KMS-11 (cell line): ENCODE measurements around the gene NFKBIL1.

ENCODE experiments used
- H2AFZ ChIP-seq: fragments of 200-600 bp; sonication (generic); 2 replicates; pipeline ENCODE4 v1.6.1; 2016; ENCODE audit warnings: antibody characterized with exemption, mixed run types, low read depth
- H3K27ac ChIP-seq: fragments of 200-600 bp; sonication (generic); 2 replicates; pipeline ENCODE4 v1.6.1; 2016; ENCODE audit warnings: mild to moderate bottlenecking, mixed run types
- H3K27me3 ChIP-seq: fragments of 200-600 bp; sonication (generic); 2 replicates; pipeline ENCODE4 v1.6.1; 2017; ENCODE audit warnings: mild to moderate bottlenecking, low read depth, mixed run types, moderate library complexity; ENCODE audit not compliant: insufficient read depth
- H3K36me3 ChIP-seq: fragments of 200-600 bp; sonication (generic); 2 replicates; pipeline ENCODE4 v1.6.1; 2017; ENCODE audit warnings: mild to moderate bottlenecking, mixed run types; ENCODE audit not compliant: insufficient read depth
- H3K4me1 ChIP-seq: fragments of 200-600 bp; sonication (generic); 2 replicates; pipeline ENCODE4 v1.6.1; 2016; ENCODE audit warnings: mild to moderate bottlenecking, low read depth, mixed run types; ENCODE audit not compliant: poor library complexity, severe bottlenecking
- H3K4me2 ChIP-seq: fragments of 200-600 bp; sonication (generic); 2 replicates; pipeline ENCODE4 v1.7.0; 2016; ENCODE audit warnings: mild to moderate bottlenecking, mixed run types
- H3K4me3 ChIP-seq: fragments of 200-600 bp; sonication (generic); IDR thresholded peaks from 2 replicates; pipeline ENCODE4 v1.6.1; 2017; ENCODE audit warnings: low read depth, low read length, mixed read lengths; ENCODE audit not compliant: insufficient read depth
- H3K79me2 ChIP-seq: fragments of 200-600 bp; sonication (generic); 2 replicates; pipeline ENCODE4 v1.6.1; 2016; ENCODE audit warnings: low read depth, mixed run types; ENCODE audit not compliant: insufficient read depth
- H3K9ac ChIP-seq: fragments of 200-600 bp; sonication (generic); 2 replicates; pipeline ENCODE4 v1.6.1; 2016; ENCODE audit warnings: mild to moderate bottlenecking, mixed run types
- H4K20me1 ChIP-seq: fragments of 200-600 bp; sonication (generic); 2 replicates; pipeline ENCODE4 v1.6.1; 2016; ENCODE audit warnings: mild to moderate bottlenecking, mixed run types; ENCODE audit not compliant: insufficient read depth
- CTCF ChIP-seq: fragments of 200-600 bp; sonication (generic); conservative IDR thresholded peaks from 2 replicates; pipeline ENCODE4 v1.6.1; 2017; ENCODE audit warnings: low read depth, mild to moderate bottlenecking, antibody characterized with exemption, low read length, moderate library complexity, mixed read lengths

NFKBIL1 gene

GRCh38 chr6:31569861-31570536, 22.6 kb downstream of the NFKBIL1 start:
- Histone ChIP-seq H3K27me3 (peaks cover 53% of the 10 kb centered on the region), H3K4me2 (no peak overlapping the region), H3K9ac (no peak overlapping the region), H3K27ac (no peak overlapping the region), H3K4me3 (no peak overlapping the region), H3K4me1 (peaks cover 54% of the 10 kb centered on the region), H2AFZ (no peak overlapping the region), H4K20me1 (no peaks in the 10 kb centered on the region), H3K36me3 (no peaks in the 10 kb centered on the region), H3K79me2 (no peaks in the 10 kb centered on the region)
- TF ChIP-seq CTCF, result no peak

- H4K20me1 ChIP-seq, result no peaks in the 10 kb centered on the region
- peaks cover 47% of the 10 kb centered on the region for H3K4me1 ChIP-seq
- H3K4me2 ChIP-seq, result no peak within 1 kb of the TSS
- H3K79me2 ChIP-seq, result no peaks in the 10 kb centered on the region
- no peak within 1 kb of the TSS for H3K9ac ChIP-seq
- H3K4me3 ChIP-seq, result no peak within 1 kb of the TSS
- H3K27ac ChIP-seq, result no peak within 1 kb of the TSS
- H2AFZ ChIP-seq, result no peak within 1 kb of the TSS
- H3K27me3 ChIP-seq, result peaks cover 43% of the 10 kb centered on the region
- H3K36me3 ChIP-seq, result no peaks in the 10 kb centered on the region
- no peak for TF ChIP-seq CTCF
These were observed 24.9 kb downstream of the NFKBIL1 start, which contains the start of gene LTA for GRCh38 chr6:31572041-31572911. TSS of gene LTA (plus strand) at chr6:31572289. CDS start at chr6:31572743, 454 bp downstream.

- Histone ChIP-seq H3K36me3 (no peaks in the 10 kb centered on the region), H3K27me3 (peaks cover 55% of the 10 kb centered on the region), H3K27ac (no peak overlapping the region), H3K4me1 (peaks cover 35% of the 10 kb centered on the region), H3K79me2 (no peaks in the 10 kb centered on the region), H4K20me1 (no peaks in the 10 kb centered on the region), H2AFZ (no peak overlapping the region), H3K4me3 (no peak overlapping the region), H3K4me2 (no peak overlapping the region), H3K9ac (no peak overlapping the region)
- TF ChIP-seq CTCF, result no peak
These were observed 26.1 kb downstream of the NFKBIL1 start for GRCh38 chr6:31573239-31574105.
